GM19395 (cell line): ENCODE data around the gene SLC16A3.
A peak's percentile ranks its signal among the peaks of the same experiment; 100 is the strongest.

Experiments used
- ATAC-seq: cut with Tn5 transposase; IDR thresholded peaks from one replicate; pipeline ENCODE4 v1.9.1; 2021; ENCODE audit warnings: mild to moderate bottlenecking, moderate library complexity; ENCODE audit not compliant: unreplicated experiment

SLC16A3 gene

DNA sequence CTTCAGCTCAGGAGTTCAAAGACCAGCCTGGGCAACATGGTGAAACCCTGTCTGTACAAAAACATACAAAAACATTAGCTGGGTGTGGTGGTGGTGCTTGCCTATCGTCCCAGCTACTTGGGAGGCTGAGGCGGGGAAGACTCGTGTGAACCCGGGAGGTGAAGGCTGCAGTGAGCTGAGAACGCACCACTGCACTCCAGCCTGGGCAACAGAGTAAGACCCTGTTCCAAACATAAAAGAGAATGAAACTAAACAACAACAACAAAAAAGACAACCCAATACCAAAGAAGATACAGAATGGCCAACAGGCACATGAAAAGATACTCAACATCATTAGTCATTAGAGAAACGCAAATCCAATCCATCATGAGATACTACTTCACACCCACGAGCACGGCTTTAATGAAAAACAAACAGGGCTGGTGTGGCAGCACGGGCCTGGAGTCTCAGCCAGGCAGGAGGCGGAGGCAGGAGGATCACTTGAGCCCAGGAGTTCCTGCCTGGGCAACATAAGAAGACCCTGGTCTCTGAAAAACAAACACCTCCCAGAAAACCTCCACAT is 7.4 kb upstream of the SLC16A3 start:
- ATAC-seq, result no peak

- no peak for ATAC-seq
These were observed 6.0 kb upstream of the SLC16A3 start for GRCh38 chr17:82222816-82223215.

- no peak for ATAC-seq
These were observed 5.3 kb upstream of the SLC16A3 start for GRCh38 chr17:82223517-82223916.

DNA sequence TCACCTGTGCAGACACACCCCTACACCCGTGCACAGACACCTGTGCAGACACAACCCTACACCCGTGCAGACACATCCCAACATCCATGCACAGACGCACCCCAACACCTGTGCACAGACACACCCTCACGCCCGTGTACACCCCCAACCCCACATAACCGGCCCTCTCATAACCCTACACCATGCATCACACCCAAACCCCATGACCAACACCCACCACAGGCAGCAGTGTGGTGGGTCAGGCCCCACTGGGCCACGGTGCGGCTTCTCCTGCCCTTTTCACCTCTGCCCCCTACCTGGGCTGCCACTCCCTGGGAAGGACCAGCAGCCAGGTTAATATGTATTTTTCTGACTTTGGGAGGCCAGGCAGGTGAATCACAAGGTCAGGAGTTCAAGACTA is 4.2 kb upstream of the SLC16A3 start:
- ATAC-seq, result no peak

GRCh38 chr17:82225368-82226029 is 3.3 kb upstream of the SLC16A3 start:
- ATAC-seq, result no peak

DNA sequence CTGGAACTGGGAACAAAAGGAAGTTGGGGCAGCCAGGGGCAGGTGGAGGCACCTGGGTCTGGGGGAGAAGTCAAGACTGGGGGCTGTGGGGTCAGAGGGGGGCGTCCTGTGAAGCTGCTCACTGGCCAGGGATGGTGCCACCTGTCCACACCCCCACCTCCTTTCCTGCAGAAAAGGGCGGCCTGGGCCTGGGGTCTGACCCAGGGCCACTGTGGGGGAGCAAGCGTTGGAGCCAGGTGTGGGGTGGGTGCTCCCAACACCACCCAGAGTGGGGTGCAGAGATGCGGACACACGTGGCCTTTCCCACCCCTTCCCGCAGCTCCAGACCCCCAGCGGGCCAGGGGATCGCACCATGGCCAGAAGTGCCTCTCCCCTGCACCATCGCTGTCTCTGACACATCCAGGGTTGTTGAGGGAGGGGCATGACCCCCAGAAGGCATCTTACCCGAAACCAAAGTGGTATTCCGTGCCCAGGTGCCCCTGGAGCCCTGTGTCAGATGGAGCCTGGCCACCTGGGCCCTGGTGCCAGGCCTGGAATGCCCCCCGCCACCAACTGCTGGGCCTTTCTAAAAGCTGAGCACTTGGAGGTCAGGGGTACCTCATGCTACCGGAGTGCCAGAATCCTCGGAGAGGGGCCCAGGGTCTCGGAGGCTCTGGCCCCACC is 2.6 kb upstream of the SLC16A3 start:
- ATAC-seq, result no peak

DNA sequence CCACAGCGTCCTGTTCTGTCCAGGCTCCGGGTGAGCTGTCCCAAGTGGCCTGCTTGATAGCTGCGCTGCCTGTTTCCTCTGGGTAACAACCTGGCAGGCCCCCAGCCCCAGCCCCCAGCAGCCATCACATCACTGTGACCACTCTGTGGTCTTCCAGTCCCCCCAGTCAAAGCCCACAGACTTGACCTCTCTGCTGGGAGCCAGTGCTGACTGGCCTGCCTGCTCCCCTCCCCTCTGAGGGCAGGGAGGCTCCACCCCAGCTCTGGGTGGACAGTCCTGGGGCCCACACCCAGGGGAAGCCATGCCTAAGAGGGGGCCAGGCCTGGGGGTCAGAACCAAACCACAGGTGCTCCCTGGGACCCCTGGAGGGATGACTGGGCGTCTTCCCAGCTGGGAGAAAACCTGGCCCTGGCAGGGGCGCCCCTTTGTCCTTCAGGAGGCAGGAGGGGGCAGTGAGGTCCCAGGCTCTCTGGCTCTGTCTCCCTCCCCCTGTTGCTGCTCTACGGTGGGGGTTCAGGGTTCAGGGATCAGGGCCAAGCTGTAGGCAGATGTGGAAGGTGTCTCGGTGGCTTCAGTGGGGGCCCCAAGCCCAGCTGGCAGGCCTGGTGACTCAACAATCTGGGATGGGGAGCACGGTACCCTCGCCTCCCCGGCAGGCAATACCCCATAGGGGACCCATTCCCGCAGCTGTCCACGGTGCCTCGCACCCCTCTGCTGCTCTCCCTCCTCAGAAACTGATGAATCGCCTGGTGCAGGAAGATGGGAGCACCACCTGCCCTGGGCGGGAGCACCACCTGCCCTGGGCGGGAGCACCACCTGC is 1.8 kb upstream of the SLC16A3 start:
- ATAC-seq, result no peak

- no peak for ATAC-seq
These were observed 1.1 kb upstream of the SLC16A3 start for GRCh38 chr17:82227629-82228277.

DNA sequence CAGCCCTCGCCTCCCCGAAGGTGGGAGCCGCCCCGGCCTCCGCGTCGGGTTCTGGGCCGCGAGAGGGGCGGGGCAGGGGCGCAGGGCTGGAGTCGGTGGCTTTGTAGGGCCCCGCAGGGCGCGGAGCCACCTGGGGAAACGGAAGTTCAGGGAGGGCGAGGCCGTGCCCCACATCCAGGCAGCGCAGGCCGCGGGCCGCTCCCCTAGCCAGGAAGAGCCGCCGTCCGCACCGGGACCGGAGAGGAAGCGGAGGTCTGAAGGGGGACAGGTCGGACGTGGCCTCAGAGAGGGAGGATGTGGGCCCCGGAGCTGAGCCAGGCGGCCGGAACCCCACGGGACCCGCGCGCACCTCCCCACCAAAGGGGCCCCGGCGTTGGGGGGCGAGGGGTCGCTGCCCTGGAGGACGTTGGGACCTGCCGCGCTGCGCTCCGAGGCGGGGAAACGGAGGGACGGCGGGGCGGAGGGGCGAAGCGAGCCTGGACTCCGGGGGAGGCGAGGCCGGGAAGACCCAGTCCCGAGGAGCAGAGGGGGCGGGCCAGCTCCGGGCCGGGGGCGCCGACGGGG is 482 bp upstream of the SLC16A3 start:
- peak; percentile 41 for ATAC-seq

DNA sequence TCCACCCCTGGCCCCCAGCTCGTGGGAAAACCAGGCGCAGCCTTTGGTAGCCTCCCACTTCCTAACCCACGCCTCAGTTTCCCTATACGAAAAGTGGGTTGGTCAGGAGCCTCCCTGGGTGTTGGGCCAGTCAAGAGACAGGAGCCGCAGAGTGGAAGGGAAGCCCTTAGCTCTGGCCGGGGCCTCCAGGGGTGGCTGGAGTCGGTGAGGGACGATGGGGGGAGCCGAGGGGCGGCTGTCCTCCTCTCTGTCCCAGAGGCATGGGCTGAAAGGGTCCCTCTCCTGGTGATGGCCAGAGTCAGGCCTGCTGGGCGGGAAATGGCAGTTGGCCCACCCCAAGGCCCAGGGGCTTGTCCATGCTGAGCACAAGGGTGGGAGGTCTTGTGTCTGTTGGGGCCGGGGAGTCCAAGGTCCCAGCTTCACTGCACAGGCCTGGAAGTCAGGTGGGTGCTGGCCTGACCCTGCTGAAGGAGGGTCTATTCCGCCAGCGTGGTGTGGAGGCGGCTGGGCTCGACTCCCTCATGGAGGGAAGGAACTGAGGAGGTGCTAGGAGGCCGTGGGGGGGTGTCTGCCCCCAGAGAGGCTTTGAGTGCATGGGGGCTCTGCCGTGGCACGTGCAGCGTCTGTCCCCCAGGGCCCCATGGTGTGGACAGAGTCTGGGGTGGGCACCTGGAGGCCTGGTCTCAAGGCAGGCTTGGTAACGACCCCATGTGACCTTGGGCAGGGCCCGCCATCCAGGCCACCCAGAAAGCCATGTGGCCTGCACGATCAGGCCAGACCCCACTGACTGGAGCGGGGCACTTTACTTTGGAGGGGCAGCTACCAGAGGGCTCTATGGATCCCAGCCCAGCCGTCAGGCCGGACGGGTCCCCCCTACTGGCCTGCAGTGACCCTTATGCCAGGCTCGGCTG is 1.1 kb downstream of the SLC16A3 start:
- no peak for ATAC-seq

DNA sequence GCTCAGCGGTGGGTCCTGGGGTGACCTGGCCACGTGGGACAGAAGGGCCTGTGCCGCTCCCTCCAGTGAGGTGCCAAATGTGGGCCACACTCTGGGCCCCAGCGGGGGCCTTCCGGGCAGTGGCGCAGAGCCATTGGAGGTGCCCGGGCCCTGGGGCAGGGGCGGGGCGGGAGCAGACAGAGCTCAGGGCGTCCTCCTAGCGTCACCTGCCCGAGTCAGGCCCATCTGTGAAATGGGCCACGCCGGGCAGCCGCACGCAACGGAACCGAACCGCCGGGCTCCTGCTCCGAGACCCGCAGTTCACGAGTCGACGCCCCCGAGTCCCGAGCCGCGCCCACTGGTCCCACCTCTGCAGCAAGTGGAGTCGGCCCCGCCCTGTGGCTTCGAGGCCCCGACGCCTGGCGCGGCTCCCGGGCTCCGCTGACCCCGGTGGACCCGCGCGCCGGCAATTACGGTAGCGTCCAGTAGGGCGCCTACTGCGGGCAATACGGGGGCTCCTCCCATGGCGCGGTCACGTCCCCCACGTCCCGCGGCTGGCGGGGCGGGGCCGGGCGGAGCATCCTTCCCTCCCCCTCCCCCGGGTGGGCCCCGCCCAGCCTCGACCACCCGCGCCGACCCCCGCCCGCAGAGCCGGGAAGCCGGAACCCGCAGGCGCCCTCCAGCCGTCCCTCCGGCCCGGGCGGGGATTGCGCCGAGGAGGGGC is 1.9 kb downstream of the SLC16A3 start:
- no peak for ATAC-seq

DNA sequence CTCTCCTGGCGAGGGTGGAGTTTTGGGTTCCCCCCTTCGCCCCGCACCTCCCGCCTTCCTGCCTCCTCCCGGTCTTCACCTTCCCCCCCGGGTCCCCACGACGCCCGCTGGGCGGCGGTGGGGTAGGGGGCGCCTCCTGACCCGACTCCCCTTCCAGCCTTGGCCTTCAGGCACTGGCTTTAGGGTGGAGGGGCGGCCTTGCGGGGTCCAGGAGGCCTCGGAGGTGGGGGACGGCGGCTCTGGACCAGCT is 2.4 kb downstream of the SLC16A3 start:
- no peak for ATAC-seq

- no peak for ATAC-seq
These were observed 2.9 kb downstream of the SLC16A3 start for GRCh38 chr17:82231562-82232321.

GRCh38 chr17:82232322-82232820 is 3.5 kb downstream of the SLC16A3 start:
- no peak for ATAC-seq

GRCh38 chr17:82232876-82233785 is 4.3 kb downstream of the SLC16A3 start:
- no peak for ATAC-seq

GRCh38 chr17:82234211-82235055 is 5.6 kb downstream of the SLC16A3 start:
- no peak for ATAC-seq
